Transverse colon (tissue), 4 donors: ENCODE measurements around the gene USP19. TPM values are rescaled to one million over a fixed set of nuclear protein-coding genes. Genes with fewer than 3 reads are reported as not detected.

ENCODE experiments used
- DNase-seq: peaks from one replicate; pipeline ENCODE4 v3.0.0-alpha.2; 2019
- H3K27ac ChIP-seq, 4 donors: fragments of 200-600 bp; sonication (generic); 2 replicates each; pipeline ENCODE4 v1.5.1; 2016 to 2018; ENCODE audit warnings: inconsistent platforms in 4 of 4
- H3K27me3 ChIP-seq: fragments of 200-600 bp; sonication (generic); 2 replicates; pipeline ENCODE4 v1.5.1; 2017; ENCODE audit warnings: inconsistent platforms
- H3K36me3 ChIP-seq, 4 donors: fragments of 200-600 bp; sonication (generic); 2 replicates each; pipeline ENCODE4 v1.5.1; 2017 to 2019; ENCODE audit warnings: inconsistent platforms in 4 of 4
- H3K4me1 ChIP-seq, 4 donors: fragments of 200-600 bp; sonication (generic); 2 replicates each; pipeline ENCODE4 v1.5.1; 2017 to 2020; ENCODE audit warnings: inconsistent platforms in 4 of 4
- H3K4me3 ChIP-seq, 4 donors: fragments of 200-600 bp; sonication (generic); 1 replicate in 1 of 4; 2 replicates in 3 of 4; pipeline versions ENCODE4 v1.5.1 to v1.6.1; 2017 to 2019; ENCODE audit warnings: inconsistent platforms in 4 of 4
- H3K9me3 ChIP-seq, 2 donors: fragments of 200-600 bp; sonication (generic); 2 replicates each; pipeline ENCODE4 v1.5.1; 2017 to 2019; ENCODE audit warnings: inconsistent platforms in 2 of 2
- CTCF ChIP-seq, 5 experiments: fragments of 200-600 bp in 3 of 5; fragments of 450-650 bp in 2 of 5; sonication (generic) in 3 of 5; IDR thresholded peaks; 1 replicate in 2 of 5; 2 replicates in 3 of 5; pipeline ENCODE4 v1.5.1; 2016 to 2017; ENCODE audit warnings: antibody characterized with exemption in 5 of 5, inconsistent platforms in 3 of 5, mild to moderate bottlenecking in 2 of 5, moderate library complexity in 1 of 5
- EP300 ChIP-seq: sonication (generic); formaldehyde crosslinking; IDR thresholded peaks from one replicate; pipeline ENCODE4 v1.6.1; 2017; ENCODE audit warnings: antibody characterized with exemption, low read depth
- POLR2A ChIP-seq: fragments of 450-650 bp; IDR thresholded peaks from one replicate; pipeline ENCODE4 v1.6.1; 2016; ENCODE audit warnings: antibody characterized with exemption, mild to moderate bottlenecking, moderate library complexity
- POLR2AphosphoS5 ChIP-seq, 3 donors: sonication (generic); formaldehyde crosslinking; IDR thresholded peaks; one replicate each; pipeline ENCODE4 v1.6.1; 2016; ENCODE audit warnings: antibody characterized with exemption in 3 of 3
- WGBS, 2 donors: methylation state at CpG; one replicate each; pipeline ENCODE4 v1.1.5; 2018; ENCODE audit warnings: low coverage in 1 of 2; 5-methylcytosine and 5-hydroxymethylcytosine counted together
- in situ Hi-C, 4 donors: fragments of 200-750 bp; cut with MboI; loops; one replicate each; pipeline versions ENCODE4 v1.15.0 to v1.15.1; 2017; ENCODE audit warnings: low sequenced_read_pairs in 3 of 4, low pct_ligation_motif_present in 1 of 4, low pct_unique_long_range_greater_than_20kb in 1 of 4
- intact Hi-C: fragments of 100-400 bp; cut with DNase I; formaldehyde crosslinking; loops from one replicate; pipeline ENCODE4 v1.15.1; 2023; ENCODE audit warnings: low total_unique reads
- total RNA-seq, 4 donors: library from RNA; depleted of rRNA; stranded (reverse); fragments of >200 nt; gene quantifications; one replicate each; pipeline ENCODE4 v1.1.0, GENCODE V29; 2016

USP19 gene
- total RNA-seq, 4 donors from 2014 or later: 66.5 to 86.2 (median 71.7) TPM

GRCh38 chr3:49124991-49125670 is 4.5 kb upstream of the USP19 start:
- Histone ChIP-seq H3K9me3 (no peaks in the 10 kb centered on the region), H3K4me3 (no peak overlapping the region), H3K27me3 (no peaks in the 10 kb centered on the region), H3K27ac (no peak overlapping the region), H3K36me3 (peaks cover 0 to 2% (median 0%) of the 10 kb centered on the region in 4 donors), H3K4me1 (peaks cover 0 to 6% (median 3%) of the 10 kb centered on the region in 4 donors)
- intact Hi-C loops (no loop called here), in situ Hi-C loops (loop anchor here in 1 of 4 donors (5.0 kb wide), 1 partner anchor 42 kb away; the partner anchor contains the start of gene CCDC71)
- WGBS, 2 donors: 82% methylated on average over 14 of the region's 14 CpGs; no CpG with 5 or more reads in 1 of the 2 donors
- no peak for TF ChIP-seq CTCF (IDR thresholded peaks at IDR 0.05)
- no peak for TF ChIP-seq POLR2A
- TF ChIP-seq POLR2AphosphoS5 (IDR thresholded peaks at IDR 0.05): no peak
- no peak for TF ChIP-seq EP300
- no peak for DNase-seq

- DNase-seq: no peak
- Histone ChIP-seq H3K27ac (no peak overlapping the region), H3K27me3 (no peaks in the 10 kb centered on the region), H3K36me3 (peaks cover 0 to 2% (median 0%) of the 10 kb centered on the region in 4 donors), H3K4me1 (peaks cover 6 to 14% (median 9%) of the 10 kb centered on the region in 4 donors), H3K9me3 (no peaks in the 10 kb centered on the region), H3K4me3 (no peak overlapping the region)
- WGBS, 2 donors: 73% methylated on average over 5 of the region's 7 CpGs; no CpG with 5 or more reads in 1 of the 2 donors
- TF ChIP-seq CTCF (IDR thresholded peaks at IDR 0.05): no peak
- TF ChIP-seq POLR2A: no peak
- no peak for TF ChIP-seq POLR2AphosphoS5 (IDR thresholded peaks at IDR 0.05)
- in situ Hi-C loops (loop anchor here in 1 of 4 donors (5.0 kb wide), 1 partner anchor 43 kb away; the partner anchor contains the start of gene CCDC71), intact Hi-C loops (no loop called here)
Observed at GRCh38 chr3:49124203-49124602, 3.6 kb upstream of the USP19 start.

GRCh38 chr3:49123687-49124086 is 3.1 kb upstream of the USP19 start:
- peaks cover 0 to 2% (median 1%) of the 10 kb centered on the region in 4 donors for H3K36me3 ChIP-seq
- intact Hi-C loops: no loop called here
- 92 to 94% methylated on average over 6 to 17 of the region's 17 CpGs for WGBS, 2 donors

More at GRCh38 chr3:49123687-49124086, 3.1 kb upstream of the USP19 start:
- TF ChIP-seq EP300 (no peak), CTCF (IDR thresholded peaks at IDR 0.05) (no peak), POLR2A (no peak), POLR2AphosphoS5 (IDR thresholded peaks at IDR 0.05) (no peak)
- in situ Hi-C loops: loop anchor here in 1 of 4 donors (5.0 kb wide), 1 partner anchor 44 kb away; the partner anchor contains the start of gene CCDC71
- H3K4me3 ChIP-seq: no peak overlapping the region
- DNase-seq: no peak
- peaks cover 8 to 18% (median 13%) of the 10 kb centered on the region in 4 donors for H3K4me1 ChIP-seq
- no peak overlapping the region for H3K27ac ChIP-seq
- H3K27me3 ChIP-seq: no peaks in the 10 kb centered on the region
- no peaks in the 10 kb centered on the region for H3K9me3 ChIP-seq
